Left ventricle myocardium inferior (tissue), 1 donor: Measurements from ENCODE around the gene DKKL1. TPM values are rescaled to one million over a fixed set of nuclear protein-coding genes. Genes with fewer than 3 reads are reported as not detected.

Experiments used
- DNase-seq: peaks from one replicate; pipeline ENCODE4 v3.0.0-alpha.2; 2020
- H3K27ac ChIP-seq: fragments of 200-600 bp; replicated peaks from 2 replicates; pipeline ENCODE4 v1.8.0; 2021
- H3K27me3 ChIP-seq: fragments of 200-600 bp; 2 replicates; pipeline ENCODE4 v1.8.0; 2021; ENCODE audit warnings: low read depth
- H3K36me3 ChIP-seq: fragments of 200-600 bp; 2 replicates; pipeline ENCODE4 v1.8.0; 2021
- H3K4me1 ChIP-seq: fragments of 200-600 bp; 2 replicates; pipeline ENCODE4 v1.8.0; 2021
- H3K4me3 ChIP-seq: fragments of 200-600 bp; 2 replicates; pipeline ENCODE4 v1.8.0; 2021; ENCODE audit warnings: mild to moderate bottlenecking, moderate library complexity
- H3K9me3 ChIP-seq: fragments of 200-600 bp; replicated peaks from 2 replicates; pipeline ENCODE4 v1.8.0; 2021
- intact Hi-C: fragments of 100-400 bp; cut with micrococcal nuclease; formaldehyde crosslinking; loops from one replicate; pipeline ENCODE4 v1.11.0; 2022
- total RNA-seq: library from RNA; stranded (reverse); fragmentation: NEBNext Ultra II Directional; extraction: Animal tissue kit (Norgen Biotek cat#: 25700); gene quantifications from one replicate; pipeline ENCODE4 v1.2.1, GENCODE V29; 2021
- TF ChIP-seq, protein P1 (sequence below): fragments of 200-600 bp; IDR thresholded peaks from 2 replicates; pipeline ENCODE4 v1.8.0; 2021; ENCODE audit warnings: antibody characterized with exemption, mild to moderate bottlenecking, borderline replicate concordance
- donor health status: DM: no; HTN: yes; CAD: no; lungs with severe emphysema.

DKKL1 gene
- total RNA-seq, 1 donor from 2014 or later = not detected

DNA sequence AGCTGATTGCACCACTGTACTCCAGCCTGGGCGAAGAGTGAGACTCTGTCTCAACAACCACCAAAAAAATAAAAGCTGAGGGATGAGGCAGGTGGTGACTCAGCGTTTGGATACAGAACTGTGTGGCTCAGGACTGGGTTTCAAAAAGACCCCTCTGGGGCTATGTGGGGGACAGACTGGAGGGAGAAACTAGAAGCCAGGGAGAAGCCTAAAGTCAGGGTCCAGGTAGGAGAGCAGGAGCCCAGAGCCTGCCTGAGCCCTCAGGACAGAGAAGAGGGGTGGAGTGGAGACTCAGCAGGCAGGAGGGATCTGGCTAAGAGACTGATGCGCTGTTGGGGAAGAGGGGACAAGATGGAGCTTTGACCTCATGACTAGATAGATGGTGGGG, 30.3 kb upstream of the DKKL1 start:
- Histone ChIP-seq H3K9me3 (no peaks in the 10 kb centered on the region), H3K36me3 (no peaks in the 10 kb centered on the region), H3K4me1 (peaks cover under 1% of the 10 kb centered on the region), H3K27me3 (no peaks in the 10 kb centered on the region), H3K4me3 (no peak overlapping the region), H3K27ac (no peak overlapping the region)
- DNase-seq = no peak
- TF ChIP-seq, protein P1, sequence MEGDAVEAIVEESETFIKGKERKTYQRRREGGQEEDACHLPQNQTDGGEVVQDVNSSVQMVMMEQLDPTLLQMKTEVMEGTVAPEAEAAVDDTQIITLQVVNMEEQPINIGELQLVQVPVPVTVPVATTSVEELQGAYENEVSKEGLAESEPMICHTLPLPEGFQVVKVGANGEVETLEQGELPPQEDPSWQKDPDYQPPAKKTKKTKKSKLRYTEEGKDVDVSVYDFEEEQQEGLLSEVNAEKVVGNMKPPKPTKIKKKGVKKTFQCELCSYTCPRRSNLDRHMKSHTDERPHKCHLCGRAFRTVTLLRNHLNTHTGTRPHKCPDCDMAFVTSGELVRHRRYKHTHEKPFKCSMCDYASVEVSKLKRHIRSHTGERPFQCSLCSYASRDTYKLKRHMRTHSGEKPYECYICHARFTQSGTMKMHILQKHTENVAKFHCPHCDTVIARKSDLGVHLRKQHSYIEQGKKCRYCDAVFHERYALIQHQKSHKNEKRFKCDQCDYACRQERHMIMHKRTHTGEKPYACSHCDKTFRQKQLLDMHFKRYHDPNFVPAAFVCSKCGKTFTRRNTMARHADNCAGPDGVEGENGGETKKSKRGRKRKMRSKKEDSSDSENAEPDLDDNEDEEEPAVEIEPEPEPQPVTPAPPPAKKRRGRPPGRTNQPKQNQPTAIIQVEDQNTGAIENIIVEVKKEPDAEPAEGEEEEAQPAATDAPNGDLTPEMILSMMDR = no peak
- intact Hi-C loops = no loop called here

DNA sequence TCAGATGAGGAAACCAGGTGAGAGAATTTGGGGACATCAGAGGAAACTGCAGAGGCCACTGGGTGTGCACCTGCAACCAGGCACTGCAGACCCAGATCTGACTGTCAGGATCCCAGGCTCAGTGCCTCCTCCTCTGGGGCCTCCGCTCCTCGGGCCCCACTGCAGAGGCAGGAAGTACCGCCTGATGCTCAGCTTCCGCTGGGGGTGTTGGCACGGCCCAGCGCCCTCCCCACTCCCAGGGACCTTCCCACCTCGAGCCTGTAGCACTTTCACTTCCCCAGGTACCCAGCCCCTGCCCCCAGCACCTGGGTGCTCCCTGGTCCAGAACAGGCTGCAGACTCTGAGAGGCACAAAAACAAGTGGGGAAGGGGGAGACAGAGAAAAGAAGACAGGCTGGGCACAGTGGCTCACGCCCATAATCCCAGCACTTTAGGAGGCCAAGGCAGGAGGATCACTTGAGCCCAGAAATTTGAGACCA, 29.8 kb upstream of the DKKL1 start:
- Histone ChIP-seq H3K4me1 (peaks cover 5% of the 10 kb centered on the region), H3K9me3 (no peaks in the 10 kb centered on the region), H3K27me3 (no peaks in the 10 kb centered on the region), H3K27ac (no peak overlapping the region), H3K4me3 (no peak overlapping the region), H3K36me3 (no peaks in the 10 kb centered on the region)
- no peak for DNase-seq
- TF ChIP-seq, protein P1 = no peak
- intact Hi-C loops = no loop called here

DNA sequence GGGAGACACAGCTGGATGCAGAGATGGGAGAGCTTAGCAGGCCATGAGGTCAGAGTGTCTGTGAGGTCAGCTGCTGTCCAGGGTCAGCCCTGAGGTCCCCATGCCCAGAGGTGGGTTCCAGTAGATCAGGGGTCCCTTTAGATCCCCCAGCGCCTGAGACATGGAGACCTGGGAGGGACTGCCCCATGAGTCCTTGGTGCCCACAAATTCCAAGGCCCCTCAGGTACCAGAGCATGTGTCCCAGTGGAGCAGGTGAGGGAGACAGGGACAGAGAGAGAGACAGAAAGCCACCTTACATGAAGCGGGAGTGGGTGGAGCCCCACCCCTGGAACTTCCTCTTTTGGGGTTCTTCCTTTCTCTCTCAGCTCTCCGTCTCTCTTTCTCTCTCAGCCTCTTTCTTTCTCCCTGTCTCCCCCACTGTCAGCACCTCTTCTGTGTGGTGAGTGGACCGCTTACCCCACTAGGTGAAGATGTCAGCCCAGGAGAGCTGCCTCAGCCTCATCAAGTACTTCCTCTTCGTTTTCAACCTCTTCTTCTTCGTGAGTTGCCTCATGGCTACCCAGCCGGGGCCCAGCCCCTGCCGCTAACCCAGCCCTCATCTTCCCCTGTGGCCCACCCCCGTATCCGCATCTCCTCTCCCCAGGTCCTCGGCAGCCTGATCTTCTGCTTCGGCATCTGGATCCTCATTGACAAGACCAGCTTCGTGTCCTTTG, 28.4 kb upstream of the DKKL1 start, which contains the start of gene CD37:
CD37 (plus strand) TSS at position 336 of the 713 bp plus-strand sequence; CDS start at position 471, 135 bp downstream.
- H3K9me3 ChIP-seq = no peaks in the 10 kb centered on the region
- DNase-seq = no peak
- peak within 1 kb of the TSS; percentile 48 for H3K4me3 ChIP-seq
- intact Hi-C loops = no loop called here
- H3K27me3 ChIP-seq = no peaks in the 10 kb centered on the region
- H3K27ac ChIP-seq = no peak within 1 kb of the TSS
- H3K4me1 ChIP-seq = peaks cover 18% of the 10 kb centered on the region
- TF ChIP-seq, protein P1 = no peak
- H3K36me3 ChIP-seq = no peaks in the 10 kb centered on the region

- Histone ChIP-seq H3K9me3 (no peaks in the 10 kb centered on the region), H3K27me3 (no peaks in the 10 kb centered on the region), H3K27ac (no peak overlapping the region), H3K4me3 (peak overlapping the region; percentile 48), H3K36me3 (peaks cover 2% of the 10 kb centered on the region), H3K4me1 (peaks cover 25% of the 10 kb centered on the region)
- no peak for DNase-seq
- TF ChIP-seq, protein P1 = no peak
- intact Hi-C loops = no loop called here
These were observed 27.7 kb upstream of the DKKL1 start for GRCh38 chr19:49335784-49336481.

GRCh38 chr19:49336482-49337266, 27.0 kb upstream of the DKKL1 start:
- no peaks in the 10 kb centered on the region for H3K27me3 ChIP-seq
- DNase-seq = no peak
- no peak overlapping the region for H3K27ac ChIP-seq
- peaks cover 29% of the 10 kb centered on the region for H3K4me1 ChIP-seq
- TF ChIP-seq, protein P1 = no peak
- H3K9me3 ChIP-seq = no peaks in the 10 kb centered on the region
- intact Hi-C loops = no loop called here
- H3K4me3 ChIP-seq = no peak overlapping the region
- peaks cover 9% of the 10 kb centered on the region for H3K36me3 ChIP-seq
